ENCODE data around the gene SLC25A43.

- TF ChIP-seq POLR2AphosphoS5 (IDR thresholded peaks at IDR 0.05; ENCODE audit: borderline replicate concordance, low read depth, low read length) (no peak), EZH2 (IDR thresholded peaks at IDR 0.05) (no peak)
Measured at GRCh38 chrX:119389214-119389613, 9.9 kb upstream of the SLC25A43 start.
